HEK293 (cell line): ENCODE results near the gene LIN37.

ENCODE experiments used
- AEBP2 ChIP-seq: fragments of 450-650 bp; formaldehyde crosslinking; IDR thresholded peaks from 2 replicates; pipeline ENCODE4 v1.5.1; 2016; ENCODE audit warnings: missing biosample characterization, missing genetic modification characterization, borderline replicate concordance
- IKZF3 ChIP-seq: fragments of 450-650 bp; IDR thresholded peaks from 2 replicates; pipeline ENCODE4 v1.5.0; 2018; ENCODE audit warnings: missing biosample characterization, mild to moderate bottlenecking, missing genetic modification characterization, moderate library complexity
- KLF16 ChIP-seq: fragments of 450-650 bp; formaldehyde crosslinking; IDR thresholded peaks from 2 replicates; pipeline ENCODE4 v1.5.1; 2017; ENCODE audit warnings: missing biosample characterization, missing genetic modification characterization
- KLF9 ChIP-seq: fragments of 450-650 bp; formaldehyde crosslinking; IDR thresholded peaks from 2 replicates; pipeline ENCODE4 v1.5.1; 2016; ENCODE audit warnings: missing biosample characterization, missing genetic modification characterization, low read depth
- PBX3 ChIP-seq: sonication (generic); formaldehyde crosslinking; IDR thresholded peaks from 2 replicates; pipeline ENCODE4 v1.8.1; 2022; ENCODE audit warnings: mild to moderate bottlenecking, moderate library complexity, missing genetic modification reagents
- SCRT1 ChIP-seq: fragments of 450-650 bp; formaldehyde crosslinking; IDR thresholded peaks from 2 replicates; pipeline ENCODE4 v1.5.1; 2016; ENCODE audit warnings: missing biosample characterization, missing genetic modification characterization, borderline replicate concordance
- SP2 ChIP-seq: fragments of 450-650 bp; formaldehyde crosslinking; IDR thresholded peaks from 2 replicates; pipeline ENCODE4 v1.5.1; 2016; ENCODE audit warnings: missing biosample characterization, missing genetic modification characterization
- ZNF354C ChIP-seq: fragments of 450-650 bp; formaldehyde crosslinking; IDR thresholded peaks from 2 replicates; pipeline ENCODE4 v1.5.1; 2016; ENCODE audit warnings: missing biosample characterization, missing genetic modification characterization, low read depth, borderline replicate concordance
- ZNF391 ChIP-seq: fragments of 450-650 bp; formaldehyde crosslinking; IDR thresholded peaks from 2 replicates; pipeline ENCODE4 v1.5.1; 2016; ENCODE audit warnings: low read depth, missing biosample characterization, missing genetic modification characterization, borderline replicate concordance
- ZNF48 ChIP-seq: fragments of 450-650 bp; formaldehyde crosslinking; IDR thresholded peaks from 2 replicates; pipeline ENCODE4 v1.5.1; 2016; ENCODE audit warnings: missing biosample characterization, missing genetic modification characterization
- ZNF544 ChIP-seq: fragments of 450-650 bp; formaldehyde crosslinking; IDR thresholded peaks from 2 replicates; pipeline ENCODE4 v1.5.0; 2017; ENCODE audit warnings: missing biosample characterization, missing genetic modification characterization
- ZNF555 ChIP-seq: fragments of 450-650 bp; formaldehyde crosslinking; conservative IDR thresholded peaks from 2 replicates; pipeline ENCODE4 v1.5.1; 2017; ENCODE audit warnings: missing biosample characterization, mild to moderate bottlenecking, missing genetic modification characterization, inconsistent platforms
- ZNF558 ChIP-seq: fragments of 450-650 bp; formaldehyde crosslinking; IDR thresholded peaks from 2 replicates; pipeline ENCODE4 v1.5.1; 2016; ENCODE audit warnings: missing biosample characterization, missing genetic modification characterization
- ZNF560 ChIP-seq: fragments of 450-650 bp; formaldehyde crosslinking; IDR thresholded peaks from 2 replicates; pipeline ENCODE4 v1.5.1; 2017; ENCODE audit warnings: missing biosample characterization, missing genetic modification characterization, borderline replicate concordance
- ZNF624 ChIP-seq: fragments of 450-650 bp; formaldehyde crosslinking; IDR thresholded peaks from 2 replicates; pipeline ENCODE4 v1.5.1; 2017; ENCODE audit warnings: missing biosample characterization, missing genetic modification characterization
- ZNF626 ChIP-seq: fragments of 450-650 bp; sonication (Bioruptor Pico); formaldehyde crosslinking; IDR thresholded peaks from 2 replicates; pipeline ENCODE4 v1.5.1; 2018; ENCODE audit warnings: missing biosample characterization, missing genetic modification characterization, inconsistent platforms
- ZNF629 ChIP-seq: fragments of 450-650 bp; formaldehyde crosslinking; IDR thresholded peaks from 2 replicates; pipeline ENCODE4 v1.5.1; 2017; ENCODE audit warnings: missing biosample characterization, missing genetic modification characterization
- ZNF785 ChIP-seq: fragments of 450-650 bp; formaldehyde crosslinking; IDR thresholded peaks from 2 replicates; pipeline ENCODE4 v1.5.1; 2016; ENCODE audit warnings: missing biosample characterization, missing genetic modification characterization
- ZXDB ChIP-seq: fragments of 450-650 bp; formaldehyde crosslinking; IDR thresholded peaks from 2 replicates; pipeline ENCODE4 v1.5.1; 2016; ENCODE audit warnings: missing biosample characterization, missing genetic modification characterization
- TF ChIP-seq, protein P1 (sequence below): fragments of 450-650 bp; formaldehyde crosslinking; IDR thresholded peaks from 2 replicates; pipeline ENCODE4 v1.5.1; 2016; ENCODE audit warnings: missing biosample characterization, missing genetic modification characterization
- TF ChIP-seq, protein P2 (sequence below): fragments of 450-650 bp; formaldehyde crosslinking; IDR thresholded peaks from 2 replicates; pipeline ENCODE4 v1.5.1; 2016; ENCODE audit warnings: missing biosample characterization, missing genetic modification characterization
- TF ChIP-seq, protein P3 (sequence below): fragments of 450-650 bp; formaldehyde crosslinking; IDR thresholded peaks from 2 replicates; pipeline ENCODE4 v1.5.1; 2016; ENCODE audit warnings: missing biosample characterization, missing genetic modification characterization
- TF ChIP-seq, protein P4 (sequence below): fragments of 450-650 bp; IDR thresholded peaks from 2 replicates; pipeline ENCODE4 v1.5.1; 2018; ENCODE audit warnings: missing biosample characterization, mild to moderate bottlenecking, missing genetic modification characterization
- TF ChIP-seq, protein P5 (sequence below): fragments of 450-650 bp; formaldehyde crosslinking; IDR thresholded peaks from 2 replicates; pipeline ENCODE4 v1.5.1; 2017; ENCODE audit warnings: missing biosample characterization, missing genetic modification characterization

Gene LIN37

DNA sequence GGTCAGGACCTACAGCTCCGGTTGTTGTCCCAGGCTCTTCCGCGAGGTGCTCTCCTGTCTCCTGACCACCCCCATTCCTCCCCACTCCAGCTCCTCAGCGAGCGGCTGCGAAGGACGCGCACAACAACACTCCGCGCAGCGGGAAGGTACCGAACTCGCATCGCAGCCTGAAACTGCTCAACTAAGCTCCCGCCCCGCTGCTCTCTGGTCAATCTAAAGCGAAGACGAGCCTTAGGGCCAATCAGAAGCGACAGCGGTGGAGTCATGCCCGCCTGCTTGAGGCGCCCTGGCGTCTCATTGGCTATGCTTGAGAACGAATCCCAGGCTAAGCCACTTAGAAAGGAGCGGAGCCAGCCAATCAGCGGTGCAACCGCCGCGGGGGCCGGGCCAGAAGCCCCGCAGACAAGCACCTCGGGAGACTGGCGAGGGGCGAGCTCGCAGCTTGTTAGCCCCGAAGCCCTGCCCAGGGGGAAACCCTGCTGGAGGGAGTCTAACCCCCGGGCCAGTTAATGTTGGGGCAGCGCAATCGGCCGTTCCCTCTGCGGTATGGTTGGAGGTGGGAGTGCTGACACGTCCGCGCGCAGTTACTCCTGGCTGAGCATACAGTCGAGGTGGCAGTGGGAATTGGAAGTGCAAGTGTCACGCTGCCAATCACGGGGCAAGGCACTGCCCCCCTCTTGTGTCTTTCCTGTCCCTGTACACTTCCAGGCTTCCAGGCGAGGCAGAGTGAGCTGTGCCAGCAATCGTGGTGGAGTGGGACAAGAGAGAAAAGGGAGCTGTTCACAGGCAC, 46.0 kb upstream of the LIN37 start (continued):
- TF ChIP-seq, protein P1, sequence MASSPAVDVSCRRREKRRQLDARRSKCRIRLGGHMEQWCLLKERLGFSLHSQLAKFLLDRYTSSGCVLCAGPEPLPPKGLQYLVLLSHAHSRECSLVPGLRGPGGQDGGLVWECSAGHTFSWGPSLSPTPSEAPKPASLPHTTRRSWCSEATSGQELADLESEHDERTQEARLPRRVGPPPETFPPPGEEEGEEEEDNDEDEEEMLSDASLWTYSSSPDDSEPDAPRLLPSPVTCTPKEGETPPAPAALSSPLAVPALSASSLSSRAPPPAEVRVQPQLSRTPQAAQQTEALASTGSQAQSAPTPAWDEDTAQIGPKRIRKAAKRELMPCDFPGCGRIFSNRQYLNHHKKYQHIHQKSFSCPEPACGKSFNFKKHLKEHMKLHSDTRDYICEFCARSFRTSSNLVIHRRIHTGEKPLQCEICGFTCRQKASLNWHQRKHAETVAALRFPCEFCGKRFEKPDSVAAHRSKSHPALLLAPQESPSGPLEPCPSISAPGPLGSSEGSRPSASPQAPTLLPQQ (tag by site-specific recombination), result peak; percentile 47
- TF ChIP-seq, protein P2, sequence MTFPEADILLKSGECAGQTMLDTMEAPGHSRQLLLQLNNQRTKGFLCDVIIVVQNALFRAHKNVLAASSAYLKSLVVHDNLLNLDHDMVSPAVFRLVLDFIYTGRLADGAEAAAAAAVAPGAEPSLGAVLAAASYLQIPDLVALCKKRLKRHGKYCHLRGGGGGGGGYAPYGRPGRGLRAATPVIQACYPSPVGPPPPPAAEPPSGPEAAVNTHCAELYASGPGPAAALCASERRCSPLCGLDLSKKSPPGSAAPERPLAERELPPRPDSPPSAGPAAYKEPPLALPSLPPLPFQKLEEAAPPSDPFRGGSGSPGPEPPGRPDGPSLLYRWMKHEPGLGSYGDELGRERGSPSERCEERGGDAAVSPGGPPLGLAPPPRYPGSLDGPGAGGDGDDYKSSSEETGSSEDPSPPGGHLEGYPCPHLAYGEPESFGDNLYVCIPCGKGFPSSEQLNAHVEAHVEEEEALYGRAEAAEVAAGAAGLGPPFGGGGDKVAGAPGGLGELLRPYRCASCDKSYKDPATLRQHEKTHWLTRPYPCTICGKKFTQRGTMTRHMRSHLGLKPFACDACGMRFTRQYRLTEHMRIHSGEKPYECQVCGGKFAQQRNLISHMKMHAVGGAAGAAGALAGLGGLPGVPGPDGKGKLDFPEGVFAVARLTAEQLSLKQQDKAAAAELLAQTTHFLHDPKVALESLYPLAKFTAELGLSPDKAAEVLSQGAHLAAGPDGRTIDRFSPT (tag by site-specific recombination), result peak; percentile 79; the same call in 1 of the 2 replicates
- no peak for TF ChIP-seq ZNF785 (tag by site-specific recombination)
- peak; percentile 85 for TF ChIP-seq ZNF391 (tag by site-specific recombination)
- no peak for TF ChIP-seq ZNF544 (tag by site-specific recombination)
- no peak for TF ChIP-seq ZNF48 (tag by site-specific recombination)
- TF ChIP-seq SP2, result peak; percentile 100
- TF ChIP-seq ZNF558, result no peak
- peak; percentile 98 for TF ChIP-seq PBX3 (CRISPR knock-in tag)
- peak; percentile 7; the same call in 1 of the 2 replicates for TF ChIP-seq IKZF3
- peak; percentile 51 for TF ChIP-seq ZNF629 (tag by site-specific recombination)
- TF ChIP-seq, protein P3, sequence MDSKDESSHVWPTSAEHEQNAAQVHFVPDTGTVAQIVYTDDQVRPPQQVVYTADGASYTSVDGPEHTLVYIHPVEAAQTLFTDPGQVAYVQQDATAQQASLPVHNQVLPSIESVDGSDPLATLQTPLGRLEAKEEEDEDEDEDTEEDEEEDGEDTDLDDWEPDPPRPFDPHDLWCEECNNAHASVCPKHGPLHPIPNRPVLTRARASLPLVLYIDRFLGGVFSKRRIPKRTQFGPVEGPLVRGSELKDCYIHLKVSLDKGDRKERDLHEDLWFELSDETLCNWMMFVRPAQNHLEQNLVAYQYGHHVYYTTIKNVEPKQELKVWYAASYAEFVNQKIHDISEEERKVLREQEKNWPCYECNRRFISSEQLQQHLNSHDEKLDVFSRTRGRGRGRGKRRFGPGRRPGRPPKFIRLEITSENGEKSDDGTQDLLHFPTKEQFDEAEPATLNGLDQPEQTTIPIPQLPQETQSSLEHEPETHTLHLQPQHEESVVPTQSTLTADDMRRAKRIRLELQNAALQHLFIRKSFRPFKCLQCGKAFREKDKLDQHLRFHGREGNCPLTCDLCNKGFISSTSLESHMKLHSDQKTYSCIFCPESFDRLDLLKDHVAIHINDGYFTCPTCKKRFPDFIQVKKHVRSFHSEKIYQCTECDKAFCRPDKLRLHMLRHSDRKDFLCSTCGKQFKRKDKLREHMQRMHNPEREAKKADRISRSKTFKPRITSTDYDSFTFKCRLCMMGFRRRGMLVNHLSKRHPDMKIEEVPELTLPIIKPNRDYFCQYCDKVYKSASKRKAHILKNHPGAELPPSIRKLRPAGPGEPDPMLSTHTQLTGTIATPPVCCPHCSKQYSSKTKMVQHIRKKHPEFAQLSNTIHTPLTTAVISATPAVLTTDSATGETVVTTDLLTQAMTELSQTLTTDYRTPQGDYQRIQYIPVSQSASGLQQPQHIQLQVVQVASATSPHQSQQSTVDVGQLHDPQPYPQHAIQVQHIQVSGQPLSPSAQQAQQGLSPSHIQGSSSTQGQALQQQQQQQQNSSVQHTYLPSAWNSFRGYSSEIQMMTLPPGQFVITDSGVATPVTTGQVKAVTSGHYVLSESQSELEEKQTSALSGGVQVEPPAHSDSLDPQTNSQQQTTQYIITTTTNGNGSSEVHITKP (tag by site-specific recombination), result peak; percentile 94
- TF ChIP-seq, protein P4, sequence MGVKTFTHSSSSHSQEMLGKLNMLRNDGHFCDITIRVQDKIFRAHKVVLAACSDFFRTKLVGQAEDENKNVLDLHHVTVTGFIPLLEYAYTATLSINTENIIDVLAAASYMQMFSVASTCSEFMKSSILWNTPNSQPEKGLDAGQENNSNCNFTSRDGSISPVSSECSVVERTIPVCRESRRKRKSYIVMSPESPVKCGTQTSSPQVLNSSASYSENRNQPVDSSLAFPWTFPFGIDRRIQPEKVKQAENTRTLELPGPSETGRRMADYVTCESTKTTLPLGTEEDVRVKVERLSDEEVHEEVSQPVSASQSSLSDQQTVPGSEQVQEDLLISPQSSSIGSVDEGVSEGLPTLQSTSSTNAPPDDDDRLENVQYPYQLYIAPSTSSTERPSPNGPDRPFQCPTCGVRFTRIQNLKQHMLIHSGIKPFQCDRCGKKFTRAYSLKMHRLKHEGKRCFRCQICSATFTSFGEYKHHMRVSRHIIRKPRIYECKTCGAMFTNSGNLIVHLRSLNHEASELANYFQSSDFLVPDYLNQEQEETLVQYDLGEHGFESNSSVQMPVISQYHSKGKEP, result no peak
- TF ChIP-seq ZNF624 (tag by site-specific recombination), result no peak
- TF ChIP-seq SCRT1 (tag by site-specific recombination), result no peak
- TF ChIP-seq ZNF555 (tag by site-specific recombination), result no peak
- TF ChIP-seq ZNF626, result no peak
- TF ChIP-seq KLF16 (tag by site-specific recombination), result peak; percentile 18; the same call in 1 of the 2 replicates
- peak; percentile 62 for TF ChIP-seq KLF9 (tag by site-specific recombination)
- TF ChIP-seq, protein P5, sequence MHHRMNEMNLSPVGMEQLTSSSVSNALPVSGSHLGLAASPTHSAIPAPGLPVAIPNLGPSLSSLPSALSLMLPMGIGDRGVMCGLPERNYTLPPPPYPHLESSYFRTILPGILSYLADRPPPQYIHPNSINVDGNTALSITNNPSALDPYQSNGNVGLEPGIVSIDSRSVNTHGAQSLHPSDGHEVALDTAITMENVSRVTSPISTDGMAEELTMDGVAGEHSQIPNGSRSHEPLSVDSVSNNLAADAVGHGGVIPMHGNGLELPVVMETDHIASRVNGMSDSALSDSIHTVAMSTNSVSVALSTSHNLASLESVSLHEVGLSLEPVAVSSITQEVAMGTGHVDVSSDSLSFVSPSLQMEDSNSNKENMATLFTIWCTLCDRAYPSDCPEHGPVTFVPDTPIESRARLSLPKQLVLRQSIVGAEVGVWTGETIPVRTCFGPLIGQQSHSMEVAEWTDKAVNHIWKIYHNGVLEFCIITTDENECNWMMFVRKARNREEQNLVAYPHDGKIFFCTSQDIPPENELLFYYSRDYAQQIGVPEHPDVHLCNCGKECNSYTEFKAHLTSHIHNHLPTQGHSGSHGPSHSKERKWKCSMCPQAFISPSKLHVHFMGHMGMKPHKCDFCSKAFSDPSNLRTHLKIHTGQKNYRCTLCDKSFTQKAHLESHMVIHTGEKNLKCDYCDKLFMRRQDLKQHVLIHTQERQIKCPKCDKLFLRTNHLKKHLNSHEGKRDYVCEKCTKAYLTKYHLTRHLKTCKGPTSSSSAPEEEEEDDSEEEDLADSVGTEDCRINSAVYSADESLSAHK (tag by site-specific recombination), result peak; percentile 94
- no peak for TF ChIP-seq AEBP2 (tag by site-specific recombination)
- no peak for TF ChIP-seq ZNF560 (tag by site-specific recombination)
- TF ChIP-seq ZXDB (tag by site-specific recombination), result peak; percentile 92
- TF ChIP-seq ZNF354C, result no peak
